ENCODE measurements around the gene PDZD4.

The PDZD4 gene

DNA sequence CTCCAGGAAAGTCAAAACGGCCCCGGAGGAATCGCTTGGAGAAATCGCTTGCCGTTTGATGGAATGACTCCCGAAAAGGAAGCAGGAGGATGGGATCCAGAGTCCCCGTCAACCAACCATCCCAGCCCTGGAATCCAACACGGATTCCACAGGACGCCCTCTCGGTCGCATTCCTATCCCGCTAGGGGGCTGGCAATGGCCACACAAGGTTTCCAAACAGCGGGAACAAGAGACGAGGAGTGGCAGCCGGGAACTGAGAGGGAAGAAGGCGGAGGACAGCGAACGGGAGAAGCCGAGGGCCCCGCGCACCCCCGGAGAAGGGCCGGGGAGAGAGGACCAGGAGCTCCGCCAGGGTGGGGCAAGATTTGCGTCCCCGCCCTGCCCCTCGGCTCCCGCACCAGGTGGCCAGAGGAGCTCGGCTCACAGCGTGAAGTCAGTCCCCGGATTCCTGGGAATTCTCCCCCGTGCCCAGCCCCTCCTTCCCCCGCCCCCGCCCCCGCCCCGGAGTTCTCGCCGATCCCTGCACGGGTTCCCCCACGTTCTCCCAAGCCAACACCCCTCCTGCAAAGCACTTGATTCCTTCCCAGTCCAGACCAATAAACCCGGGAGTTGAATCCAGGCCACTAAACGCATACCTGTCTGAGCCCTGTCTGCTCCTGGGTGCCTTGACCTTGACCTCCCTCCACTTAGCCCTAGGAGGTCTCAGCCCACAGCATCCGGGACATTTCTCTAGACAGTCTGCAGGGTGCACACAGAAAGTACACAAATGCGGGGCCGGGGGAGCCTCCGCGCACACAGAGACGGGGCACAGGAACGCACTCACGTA lies 1.4 kb downstream of the PDZD4 start:
- H3K27ac ChIP-seq (ENCODE audit: low read depth, low read length, poor library complexity, severe bottlenecking), result no peak overlapping the region
- H2AFZ ChIP-seq (ENCODE audit: low read length), result no peak overlapping the region
- H3K79me2 ChIP-seq (ENCODE audit: insufficient read depth, low read length), result no peaks in the 10 kb centered on the region
- H3K4me1 ChIP-seq (ENCODE audit: insufficient read depth, low read length, severe bottlenecking), result no peaks in the 10 kb centered on the region
- no peak for TF ChIP-seq EZH2 (IDR thresholded peaks at IDR 0.05; ENCODE audit: borderline replicate concordance, low read length)
- TF ChIP-seq, protein P1, sequence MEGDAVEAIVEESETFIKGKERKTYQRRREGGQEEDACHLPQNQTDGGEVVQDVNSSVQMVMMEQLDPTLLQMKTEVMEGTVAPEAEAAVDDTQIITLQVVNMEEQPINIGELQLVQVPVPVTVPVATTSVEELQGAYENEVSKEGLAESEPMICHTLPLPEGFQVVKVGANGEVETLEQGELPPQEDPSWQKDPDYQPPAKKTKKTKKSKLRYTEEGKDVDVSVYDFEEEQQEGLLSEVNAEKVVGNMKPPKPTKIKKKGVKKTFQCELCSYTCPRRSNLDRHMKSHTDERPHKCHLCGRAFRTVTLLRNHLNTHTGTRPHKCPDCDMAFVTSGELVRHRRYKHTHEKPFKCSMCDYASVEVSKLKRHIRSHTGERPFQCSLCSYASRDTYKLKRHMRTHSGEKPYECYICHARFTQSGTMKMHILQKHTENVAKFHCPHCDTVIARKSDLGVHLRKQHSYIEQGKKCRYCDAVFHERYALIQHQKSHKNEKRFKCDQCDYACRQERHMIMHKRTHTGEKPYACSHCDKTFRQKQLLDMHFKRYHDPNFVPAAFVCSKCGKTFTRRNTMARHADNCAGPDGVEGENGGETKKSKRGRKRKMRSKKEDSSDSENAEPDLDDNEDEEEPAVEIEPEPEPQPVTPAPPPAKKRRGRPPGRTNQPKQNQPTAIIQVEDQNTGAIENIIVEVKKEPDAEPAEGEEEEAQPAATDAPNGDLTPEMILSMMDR (IDR thresholded peaks at IDR 0.05; ENCODE audit: low read length), result no peak
- H3K9me2 ChIP-seq (ENCODE audit: low read depth, low read length), result no peaks in the 10 kb centered on the region
- H3K4me3 ChIP-seq (ENCODE audit: low read depth, low read length, poor library complexity, severe bottlenecking), result no peak overlapping the region
- H3F3A ChIP-seq (ENCODE audit: insufficient read depth, low read length), result no peaks in the 10 kb centered on the region
- H3K36me3 ChIP-seq (ENCODE audit: insufficient read depth, low read length), result no peaks in the 10 kb centered on the region
- no peak overlapping the region for H3K4me2 ChIP-seq (ENCODE audit: low read length)
- no peak overlapping the region for H3K9ac ChIP-seq (ENCODE audit: low read length)
- no peaks in the 10 kb centered on the region for H4K20me1 ChIP-seq (ENCODE audit: insufficient read depth, low read length)
- no peaks in the 10 kb centered on the region for H3K27me3 ChIP-seq (ENCODE audit: insufficient read depth, low read length)
- no peaks in the 10 kb centered on the region for H3K9me3 ChIP-seq (ENCODE audit: low read length)

DNA sequence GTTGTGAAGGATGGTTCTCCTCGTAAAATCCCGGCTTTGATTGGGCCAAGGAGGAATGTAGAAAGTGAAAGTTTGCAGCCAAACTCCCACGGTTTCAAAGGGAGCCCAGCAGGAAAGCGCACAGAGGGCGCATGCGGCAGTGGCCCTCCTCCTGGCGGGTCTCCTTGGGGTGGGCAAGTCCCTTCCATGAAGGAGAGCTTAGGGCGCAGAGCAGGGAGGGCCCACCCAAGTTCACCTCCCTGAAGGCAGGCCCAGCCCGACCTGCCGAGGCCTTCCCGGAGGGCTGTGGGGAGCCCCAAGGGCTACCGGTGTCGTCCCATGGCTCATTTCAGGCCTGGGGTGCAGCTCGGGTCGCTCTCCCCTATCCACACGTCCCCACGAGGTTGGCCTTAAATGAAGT lies 2.0 kb downstream of the PDZD4 start:
- Histone ChIP-seq H3K9me3 (ENCODE audit: low read length) (no peaks in the 10 kb centered on the region), H4K20me1 (ENCODE audit: insufficient read depth, low read length) (no peaks in the 10 kb centered on the region), H3F3A (ENCODE audit: insufficient read depth, low read length) (no peaks in the 10 kb centered on the region), H3K36me3 (ENCODE audit: insufficient read depth, low read length) (no peaks in the 10 kb centered on the region), H3K4me2 (ENCODE audit: low read length) (no peak overlapping the region), H3K79me2 (ENCODE audit: insufficient read depth, low read length) (no peaks in the 10 kb centered on the region), H3K27ac (ENCODE audit: low read depth, low read length, poor library complexity, severe bottlenecking) (no peak overlapping the region), H3K4me3 (ENCODE audit: low read depth, low read length, poor library complexity, severe bottlenecking) (no peak overlapping the region), H3K4me1 (ENCODE audit: insufficient read depth, low read length, severe bottlenecking) (no peaks in the 10 kb centered on the region), H2AFZ (ENCODE audit: low read length) (no peak overlapping the region), H3K9ac (ENCODE audit: low read length) (no peak overlapping the region), H3K9me2 (ENCODE audit: low read depth, low read length) (no peaks in the 10 kb centered on the region), H3K27me3 (ENCODE audit: insufficient read depth, low read length) (no peaks in the 10 kb centered on the region)
- TF ChIP-seq, protein P1 (IDR thresholded peaks at IDR 0.05; ENCODE audit: low read length), result no peak
- TF ChIP-seq EZH2 (IDR thresholded peaks at IDR 0.05; ENCODE audit: borderline replicate concordance, low read length), result no peak

DNA sequence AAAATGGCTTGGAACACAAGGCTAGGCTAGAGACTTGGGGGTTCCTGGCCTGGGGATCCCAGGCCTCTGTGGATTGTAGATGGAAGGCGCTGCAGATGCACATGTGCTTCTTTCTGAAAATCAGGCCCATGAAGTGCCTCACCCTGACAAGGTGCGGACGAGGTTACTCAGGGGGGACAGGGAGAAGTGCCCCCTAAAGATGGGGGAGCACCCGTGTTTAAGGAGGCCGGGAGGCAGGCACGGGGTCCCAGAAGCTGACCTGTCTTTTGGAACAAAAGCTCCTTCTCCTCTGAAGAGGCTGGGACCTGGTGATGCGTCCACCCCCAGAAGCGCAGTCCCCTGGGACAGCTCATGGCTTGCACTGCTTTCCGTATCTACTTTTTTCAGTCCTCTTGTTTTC lies 2.4 kb downstream of the PDZD4 start:
- no peaks in the 10 kb centered on the region for H3K27me3 ChIP-seq (ENCODE audit: insufficient read depth, low read length)
- no peaks in the 10 kb centered on the region for H3F3A ChIP-seq (ENCODE audit: insufficient read depth, low read length)
- no peak overlapping the region for H2AFZ ChIP-seq (ENCODE audit: low read length)
- H3K9ac ChIP-seq (ENCODE audit: low read length), result no peak overlapping the region
- no peaks in the 10 kb centered on the region for H3K4me1 ChIP-seq (ENCODE audit: insufficient read depth, low read length, severe bottlenecking)
- no peak overlapping the region for H3K4me3 ChIP-seq (ENCODE audit: low read depth, low read length, poor library complexity, severe bottlenecking)
- no peaks in the 10 kb centered on the region for H4K20me1 ChIP-seq (ENCODE audit: insufficient read depth, low read length)
- no peaks in the 10 kb centered on the region for H3K36me3 ChIP-seq (ENCODE audit: insufficient read depth, low read length)
- H3K4me2 ChIP-seq (ENCODE audit: low read length), result no peak overlapping the region
- no peaks in the 10 kb centered on the region for H3K79me2 ChIP-seq (ENCODE audit: insufficient read depth, low read length)
- no peak overlapping the region for H3K27ac ChIP-seq (ENCODE audit: low read depth, low read length, poor library complexity, severe bottlenecking)
- no peak for TF ChIP-seq EZH2 (IDR thresholded peaks at IDR 0.05; ENCODE audit: borderline replicate concordance, low read length)
- TF ChIP-seq, protein P1 (IDR thresholded peaks at IDR 0.05; ENCODE audit: low read length), result no peak
- no peaks in the 10 kb centered on the region for H3K9me2 ChIP-seq (ENCODE audit: low read depth, low read length)
- no peaks in the 10 kb centered on the region for H3K9me3 ChIP-seq (ENCODE audit: low read length)
